BLaER1 (cell line): ENCODE measurements around the gene WBP2.
"Not testable (repeated sequence)": the region's sequence is repeated elsewhere in the genome, so short reads cannot be mapped to it uniquely, and the experiment has no call there.

Experiments used
- H3K27ac ChIP-seq: shearing (Covaris generic); formaldehyde crosslinking; 2 replicates; pipeline ENCODE4 v1.8.1; 2022
- H3K27me3 ChIP-seq: shearing (Covaris generic); formaldehyde crosslinking; 2 replicates; pipeline ENCODE4 v1.8.1; 2022
- H3K36me3 ChIP-seq: shearing (Covaris generic); formaldehyde crosslinking; 2 replicates; pipeline ENCODE4 v1.8.1; 2022
- H3K4me1 ChIP-seq: shearing (Covaris generic); formaldehyde crosslinking; 2 replicates; pipeline ENCODE4 v1.8.1; 2022
- H3K4me2 ChIP-seq: shearing (Covaris generic); formaldehyde crosslinking; 2 replicates; pipeline ENCODE4 v1.8.1; 2022
- H3K4me3 ChIP-seq: shearing (Covaris generic); formaldehyde crosslinking; 2 replicates; pipeline ENCODE4 v1.8.1; 2022
- H3K9ac ChIP-seq: shearing (Covaris generic); formaldehyde crosslinking; 2 replicates; pipeline ENCODE4 v1.8.1; 2022
- H3K9me3 ChIP-seq: shearing (Covaris generic); formaldehyde crosslinking; 2 replicates; pipeline ENCODE4 v1.8.1; 2022
- H4K20me1 ChIP-seq: shearing (Covaris generic); formaldehyde crosslinking; 2 replicates; pipeline ENCODE4 v1.8.1; 2022
- Cebpa-rat ChIP-seq: shearing (Covaris generic); IDR thresholded peaks from 2 replicates; pipeline ENCODE4 v1.8.1; 2022

The WBP2 gene

GRCh38 chr17:75854101-75854748 lies 910 bp downstream of the WBP2 start:
- peak overlapping the region; percentile 64 for H3K27ac ChIP-seq
- no peaks in the 10 kb centered on the region for H3K27me3 ChIP-seq
- H3K4me2 ChIP-seq: peak overlapping the region; percentile 95
- peaks cover 38% of the 10 kb centered on the region for H3K36me3 ChIP-seq
- peaks cover 13% of the 10 kb centered on the region; the same call in 1 of the 2 replicates for H4K20me1 ChIP-seq
- peaks cover 47% of the 10 kb centered on the region for H3K4me1 ChIP-seq
- no peaks in the 10 kb centered on the region for H3K9me3 ChIP-seq
- TF ChIP-seq Cebpa-rat: no peak
- H3K9ac ChIP-seq: peak overlapping the region; percentile 80
- peak overlapping the region; percentile 88 for H3K4me3 ChIP-seq

GRCh38 chr17:75853433-75853832 lies 1.7 kb downstream of the WBP2 start:
- H3K4me2 ChIP-seq: peak overlapping the region; percentile 95
- H3K9ac ChIP-seq: peak overlapping the region; percentile 80; the same call in 1 of the 2 replicates
- H3K4me3 ChIP-seq: no peak overlapping the region
- no peak for TF ChIP-seq Cebpa-rat
- H3K27ac ChIP-seq: no peak overlapping the region
- no peaks in the 10 kb centered on the region for H3K9me3 ChIP-seq
- peaks cover 46% of the 10 kb centered on the region for H3K36me3 ChIP-seq
- no peaks in the 10 kb centered on the region for H3K27me3 ChIP-seq
- H3K4me1 ChIP-seq: peaks cover 46% of the 10 kb centered on the region
- peaks cover 13% of the 10 kb centered on the region; the same call in 1 of the 2 replicates for H4K20me1 ChIP-seq

- H3K4me3 ChIP-seq, H3K4me2 ChIP-seq, H3K27ac ChIP-seq, H3K9me3 ChIP-seq, H3K27me3 ChIP-seq, H3K9ac ChIP-seq: not testable (repeated sequence)
- peaks cover 50% of the 10 kb centered on the region for H3K4me1 ChIP-seq
- peaks cover 64% of the 10 kb centered on the region for H3K36me3 ChIP-seq
- peaks cover 13% of the 10 kb centered on the region; the same call in 1 of the 2 replicates for H4K20me1 ChIP-seq
Observed at GRCh38 chr17:75851693-75851991, 3.5 kb downstream of the WBP2 start.

- no peaks in the 10 kb centered on the region for H3K9me3 ChIP-seq
- H3K4me1 ChIP-seq: peaks cover 50% of the 10 kb centered on the region
- H3K27ac ChIP-seq: no peak overlapping the region
- H3K27me3 ChIP-seq: no peaks in the 10 kb centered on the region
- no peak overlapping the region for H3K9ac ChIP-seq
- H3K4me2 ChIP-seq: no peak overlapping the region
- peaks cover 69% of the 10 kb centered on the region for H3K36me3 ChIP-seq
- H3K4me3 ChIP-seq: no peak overlapping the region
- no peak for TF ChIP-seq Cebpa-rat
- peaks cover 13% of the 10 kb centered on the region; the same call in 1 of the 2 replicates for H4K20me1 ChIP-seq
Observed at GRCh38 chr17:75850928-75851692, 4.0 kb downstream of the WBP2 start.

- H3K4me3 ChIP-seq: no peak overlapping the region
- H3K9me3 ChIP-seq: no peaks in the 10 kb centered on the region
- H4K20me1 ChIP-seq: peaks cover 13% of the 10 kb centered on the region; the same call in 1 of the 2 replicates
- peaks cover 63% of the 10 kb centered on the region for H3K4me1 ChIP-seq
- no peak overlapping the region for H3K4me2 ChIP-seq
- H3K9ac ChIP-seq: no peak overlapping the region
- no peaks in the 10 kb centered on the region for H3K27me3 ChIP-seq
- H3K36me3 ChIP-seq: peaks cover 73% of the 10 kb centered on the region
- no peak for TF ChIP-seq Cebpa-rat
- H3K27ac ChIP-seq: no peak overlapping the region
Observed at GRCh38 chr17:75849724-75850123, 5.4 kb downstream of the WBP2 start.

- H3K9me3 ChIP-seq: no peaks in the 10 kb centered on the region
- peaks cover 61% of the 10 kb centered on the region for H3K4me1 ChIP-seq
- H3K27ac ChIP-seq: no peak overlapping the region; the same call in 1 of the 2 replicates
- TF ChIP-seq Cebpa-rat: no peak
- H4K20me1 ChIP-seq: peaks cover 9% of the 10 kb centered on the region; the same call in 1 of the 2 replicates
- peaks cover 73% of the 10 kb centered on the region for H3K36me3 ChIP-seq
- H3K27me3 ChIP-seq: no peaks in the 10 kb centered on the region
- no peak overlapping the region for H3K9ac ChIP-seq
- no peak overlapping the region for H3K4me3 ChIP-seq
- H3K4me2 ChIP-seq: no peak overlapping the region
Observed at GRCh38 chr17:75849279-75849646, 5.9 kb downstream of the WBP2 start.

- peaks cover 73% of the 10 kb centered on the region for H3K36me3 ChIP-seq
- peak overlapping the region; percentile 58 for H3K27ac ChIP-seq
- H3K4me3 ChIP-seq: no peak overlapping the region
- TF ChIP-seq Cebpa-rat: no peak
- H4K20me1 ChIP-seq: peaks cover 3% of the 10 kb centered on the region; the same call in 1 of the 2 replicates
- no peaks in the 10 kb centered on the region for H3K27me3 ChIP-seq
- no peak overlapping the region for H3K4me2 ChIP-seq
- H3K9me3 ChIP-seq: no peaks in the 10 kb centered on the region
- no peak overlapping the region for H3K9ac ChIP-seq
- H3K4me1 ChIP-seq: peaks cover 61% of the 10 kb centered on the region
Observed at GRCh38 chr17:75848523-75849278, 6.4 kb downstream of the WBP2 start.

GRCh38 chr17:75847614-75848522 lies 7.3 kb downstream of the WBP2 start:
- Histone ChIP-seq H3K27ac (peak overlapping the region; percentile 95), H3K4me3 (no peak overlapping the region), H4K20me1 (no peaks in the 10 kb centered on the region), H3K36me3 (peaks cover 68% of the 10 kb centered on the region), H3K4me2 (peak overlapping the region; percentile 97), H3K4me1 (peaks cover 60% of the 10 kb centered on the region), H3K27me3 (no peaks in the 10 kb centered on the region), H3K9me3 (no peaks in the 10 kb centered on the region), H3K9ac (0 out of 2 replicates have a peak overlapping the region, but pooled peaks have one; percentile 81)
- no peak for TF ChIP-seq Cebpa-rat
